ENCODE measurements around the gene ERFL.

GRCh38 chr19:41929536-41930071 is 1.4 kb upstream of the ERFL start:
- TF ChIP-seq CTCF (conservative IDR thresholded peaks at IDR 0.05), result no peak
- TF ChIP-seq EZH2 (IDR thresholded peaks at IDR 0.05; ENCODE audit: low read depth), result no peak
